IPS DF 6.9 (cell line): Measurements from ENCODE around the gene VEPH1.

ENCODE experiments used
- DNase-seq: peaks from one replicate; pipeline ENCODE4 v3.0.0-alpha.2; 2013; ENCODE audit warnings: low read depth, low spot score
- H3K27ac ChIP-seq: one replicate; pipeline ENCODE4 v1.5.1; 2013; ENCODE audit warnings: low read length, control low read depth
- H3K27me3 ChIP-seq: 2 replicates; pipeline ENCODE4 v1.6.1; 2013; ENCODE audit warnings: mild to moderate bottlenecking, low read length; ENCODE audit not compliant: control insufficient read depth, insufficient read depth
- H3K36me3 ChIP-seq: 2 replicates; pipeline ENCODE4 v1.6.1; 2013; ENCODE audit warnings: low read length; ENCODE audit not compliant: control insufficient read depth, insufficient read depth
- H3K4me1 ChIP-seq: 2 replicates; pipeline ENCODE4 v1.6.1; 2013; ENCODE audit warnings: low read length; ENCODE audit not compliant: control insufficient read depth, insufficient read depth
- H3K4me3 ChIP-seq: 2 replicates; pipeline ENCODE4 v1.5.1; 2013; ENCODE audit warnings: mild to moderate bottlenecking, low read length
- H3K9me3 ChIP-seq: 2 replicates; pipeline ENCODE4 v1.6.1; 2013; ENCODE audit warnings: low read length, inconsistent platforms; ENCODE audit not compliant: control insufficient read depth, insufficient read depth
- WGBS: extraction: QIAGEN DNeasy Blood & Tissue Kit; methylation state at CpG from one replicate; pipeline ENCODE4 v1.1.7; 2013; ENCODE audit warnings: mixed read lengths, missing lambda C conversion rate; ENCODE audit not compliant: insufficient read length, insufficient coverage; 5-methylcytosine and 5-hydroxymethylcytosine counted together

Gene VEPH1

DNA sequence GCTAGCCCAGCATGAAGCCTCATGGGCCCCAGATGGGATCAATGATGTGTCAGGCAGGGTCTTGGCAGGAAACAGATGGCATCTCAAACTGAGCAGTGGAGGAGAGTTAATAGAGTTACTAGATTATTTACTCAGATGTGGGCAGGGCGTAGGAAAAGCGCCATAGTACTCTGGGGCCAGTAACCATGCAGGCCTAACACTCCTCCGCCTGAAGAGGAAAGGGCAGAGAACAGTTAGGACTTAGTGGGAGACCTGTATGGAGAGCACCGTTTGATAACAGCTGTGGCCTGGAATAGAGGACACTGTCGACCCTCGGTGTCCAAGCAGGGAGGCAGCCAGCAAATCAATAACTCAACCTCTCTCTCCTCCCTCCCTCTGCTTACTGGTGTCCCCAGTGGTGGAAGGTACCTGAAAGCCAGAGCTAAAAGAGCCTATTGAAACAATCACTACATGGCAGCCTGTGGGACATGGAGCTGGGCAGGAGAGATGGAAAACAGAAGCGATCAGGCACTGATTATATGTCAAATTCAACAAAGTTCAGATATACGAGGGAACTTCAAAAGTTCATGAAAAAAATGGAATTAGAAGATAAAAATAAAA lies 231.8 kb downstream of the VEPH1 start:
- H3K36me3 ChIP-seq, result no peaks in the 10 kb centered on the region
- no peak overlapping the region for H3K27ac ChIP-seq
- no CpG with 5 or more reads among the region's 8 CpGs for WGBS
- H3K4me1 ChIP-seq, result peaks cover 3% of the 10 kb centered on the region; the same call in 1 of the 2 replicates
- H3K4me3 ChIP-seq, result no peak overlapping the region
- no peaks in the 10 kb centered on the region for H3K27me3 ChIP-seq
- no peak for DNase-seq
- H3K9me3 ChIP-seq, result no peaks in the 10 kb centered on the region

DNA sequence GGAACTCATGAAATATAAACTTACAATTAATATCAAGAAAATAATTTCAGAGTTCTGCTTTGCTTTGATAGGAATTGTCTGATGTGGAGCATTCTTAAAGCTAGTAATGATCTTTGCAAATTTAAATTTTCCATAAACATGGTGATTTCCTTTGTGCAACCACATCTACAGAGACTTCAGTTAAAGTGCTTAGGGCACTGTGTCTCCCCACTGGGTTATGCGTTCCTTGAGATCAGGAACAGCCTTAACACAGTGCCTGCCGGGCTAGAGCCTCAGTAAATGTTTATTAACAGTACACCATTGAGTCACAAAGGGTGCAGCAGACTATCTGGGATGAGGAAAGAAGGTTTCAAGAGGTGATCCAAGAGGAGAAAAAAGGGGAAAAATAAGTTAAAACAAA lies 235.2 kb downstream of the VEPH1 start:
- no CpG with 5 or more reads among the region's 2 CpGs for WGBS
- H3K9me3 ChIP-seq, result no peaks in the 10 kb centered on the region
- H3K4me3 ChIP-seq, result no peak overlapping the region
- H3K27ac ChIP-seq, result no peak overlapping the region
- H3K36me3 ChIP-seq, result no peaks in the 10 kb centered on the region
- no peak for DNase-seq
- H3K4me1 ChIP-seq, result no peaks in the 10 kb centered on the region
- no peaks in the 10 kb centered on the region for H3K27me3 ChIP-seq

DNA sequence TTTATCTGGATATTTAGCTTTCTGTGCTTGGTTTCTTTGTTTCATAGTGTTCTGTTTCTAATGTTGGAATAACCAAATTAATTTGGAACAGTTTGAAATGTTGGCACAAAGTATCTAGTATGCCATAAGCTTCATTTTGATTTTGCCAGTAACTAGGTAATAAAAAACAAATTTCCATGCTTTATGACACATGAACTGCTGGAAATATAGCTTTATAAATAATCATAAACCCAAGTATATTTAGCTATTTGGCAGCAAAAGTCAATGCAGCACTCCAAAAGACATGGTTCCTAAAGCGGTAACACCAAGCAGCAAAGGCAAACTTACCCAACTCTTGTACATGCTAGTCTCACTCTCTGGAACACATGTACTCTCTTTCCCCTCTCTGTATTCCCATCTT lies 237.3 kb downstream of the VEPH1 start:
- no peaks in the 10 kb centered on the region for H3K4me1 ChIP-seq
- no peaks in the 10 kb centered on the region for H3K9me3 ChIP-seq
- DNase-seq, result no peak
- H3K27me3 ChIP-seq, result no peaks in the 10 kb centered on the region
- WGBS, result no CpG with 5 or more reads among the region's 1 CpG
- H3K27ac ChIP-seq, result no peak overlapping the region
- H3K36me3 ChIP-seq, result no peaks in the 10 kb centered on the region
- H3K4me3 ChIP-seq, result no peak overlapping the region

DNA sequence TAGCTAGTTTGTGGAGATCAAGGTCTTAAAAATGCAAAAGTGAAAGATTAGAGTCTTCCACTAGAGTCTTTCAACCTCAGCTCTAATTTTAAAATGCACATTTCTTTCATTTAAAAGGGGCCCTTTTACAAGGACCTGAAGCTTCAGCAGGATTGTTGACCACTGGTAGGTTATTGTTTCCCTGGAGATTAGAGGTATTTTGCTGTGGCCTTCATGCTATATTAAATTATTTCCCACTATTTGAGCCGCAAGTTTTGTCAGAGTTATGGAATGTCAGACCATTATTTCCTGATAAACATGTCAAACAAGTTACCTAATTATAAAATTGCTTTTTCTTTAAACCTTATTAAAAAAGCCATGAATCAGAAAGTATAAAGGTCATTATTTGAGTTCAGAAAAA lies 240.2 kb downstream of the VEPH1 start:
- Histone ChIP-seq H3K4me3 (no peak overlapping the region), H3K36me3 (no peaks in the 10 kb centered on the region), H3K9me3 (no peaks in the 10 kb centered on the region), H3K27ac (no peak overlapping the region), H3K27me3 (no peaks in the 10 kb centered on the region), H3K4me1 (no peaks in the 10 kb centered on the region)
- no peak for DNase-seq
- no CpG with 5 or more reads among the region's 1 CpG for WGBS

DNA sequence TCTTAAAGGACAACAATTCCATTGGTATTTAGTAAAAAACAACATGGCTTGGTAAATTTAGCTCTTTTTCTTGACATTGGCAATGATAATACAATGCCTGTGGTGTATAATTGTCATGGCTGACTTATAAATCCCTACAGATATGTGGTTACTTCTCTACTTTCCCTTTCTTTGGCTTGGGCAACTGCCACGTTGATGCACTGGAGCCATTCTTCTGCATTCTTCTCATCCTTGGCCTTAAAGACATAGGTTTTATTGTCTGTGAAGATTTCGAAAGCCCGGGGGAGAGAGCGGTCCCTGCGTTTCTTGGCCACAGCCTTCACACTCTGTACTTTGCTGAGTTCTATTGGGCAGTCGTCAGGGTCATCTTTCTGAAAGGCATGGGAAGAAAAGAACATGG lies 242.2 kb downstream of the VEPH1 start:
- no CpG with 5 or more reads among the region's 6 CpGs for WGBS

DNA sequence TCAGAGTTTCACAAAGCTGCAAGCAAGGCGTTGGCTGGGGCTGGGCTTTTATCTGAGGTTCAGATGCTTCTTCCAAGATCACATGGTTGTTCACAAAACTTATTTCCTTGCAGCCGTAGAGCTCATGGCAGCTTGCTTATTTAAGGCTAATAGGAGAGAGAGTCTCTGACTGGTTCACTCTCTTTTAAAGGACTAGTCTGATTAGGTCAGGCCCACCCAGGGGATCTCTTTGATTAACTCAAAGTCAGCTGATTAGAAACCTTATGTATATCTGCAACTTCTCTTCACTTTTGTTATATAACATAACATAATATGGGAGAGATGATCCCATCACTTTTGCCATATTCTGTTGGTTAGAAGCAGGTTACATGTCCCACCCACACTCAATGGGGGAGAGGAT lies 243.4 kb downstream of the VEPH1 start:
- no peaks in the 10 kb centered on the region for H3K36me3 ChIP-seq
- H3K4me3 ChIP-seq, result no peak overlapping the region
- DNase-seq, result no peak
- no peaks in the 10 kb centered on the region for H3K27me3 ChIP-seq
- H3K27ac ChIP-seq, result no peak overlapping the region
- no peaks in the 10 kb centered on the region for H3K9me3 ChIP-seq
- no CpG with 5 or more reads among the region's 2 CpGs for WGBS
- peaks cover 2% of the 10 kb centered on the region; the same call in 1 of the 2 replicates for H3K4me1 ChIP-seq

More for the DNA sequence above, 242.2 kb downstream of the VEPH1 start:
- no peak overlapping the region for H3K27ac ChIP-seq
- no peak for DNase-seq
- no peaks in the 10 kb centered on the region for H3K36me3 ChIP-seq
- no peak overlapping the region for H3K4me3 ChIP-seq
- no peaks in the 10 kb centered on the region for H3K27me3 ChIP-seq
- no peaks in the 10 kb centered on the region for H3K9me3 ChIP-seq
- H3K4me1 ChIP-seq, result no peaks in the 10 kb centered on the region; the same call in 1 of the 2 replicates

DNA sequence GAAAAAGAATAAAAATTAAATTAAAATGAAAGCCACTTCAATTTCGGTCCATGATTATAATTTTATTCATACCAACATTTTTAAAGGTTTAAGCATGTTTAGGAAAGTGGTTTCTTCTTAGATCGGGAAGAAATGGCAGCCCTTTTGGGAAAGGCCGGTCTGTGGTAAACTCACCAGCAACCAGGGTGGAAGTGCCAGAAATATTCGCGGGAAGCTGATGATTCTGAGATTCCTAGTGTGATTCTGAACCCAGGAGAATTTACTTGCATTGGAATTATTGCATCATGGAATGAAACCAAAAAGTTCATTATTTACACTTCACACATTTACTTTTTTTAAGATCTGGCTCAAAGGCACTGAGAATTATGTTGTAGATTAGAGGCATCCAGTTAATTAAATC lies 246.1 kb downstream of the VEPH1 start:
- H3K9me3 ChIP-seq, result no peaks in the 10 kb centered on the region
- H3K36me3 ChIP-seq, result no peaks in the 10 kb centered on the region
- DNase-seq, result no peak
- H3K4me3 ChIP-seq, result no peak overlapping the region
- WGBS, result no CpG with 5 or more reads among the region's 5 CpGs
- peaks cover 2% of the 10 kb centered on the region; the same call in 1 of the 2 replicates for H3K4me1 ChIP-seq
- no peak overlapping the region for H3K27ac ChIP-seq
- no peaks in the 10 kb centered on the region for H3K27me3 ChIP-seq

DNA sequence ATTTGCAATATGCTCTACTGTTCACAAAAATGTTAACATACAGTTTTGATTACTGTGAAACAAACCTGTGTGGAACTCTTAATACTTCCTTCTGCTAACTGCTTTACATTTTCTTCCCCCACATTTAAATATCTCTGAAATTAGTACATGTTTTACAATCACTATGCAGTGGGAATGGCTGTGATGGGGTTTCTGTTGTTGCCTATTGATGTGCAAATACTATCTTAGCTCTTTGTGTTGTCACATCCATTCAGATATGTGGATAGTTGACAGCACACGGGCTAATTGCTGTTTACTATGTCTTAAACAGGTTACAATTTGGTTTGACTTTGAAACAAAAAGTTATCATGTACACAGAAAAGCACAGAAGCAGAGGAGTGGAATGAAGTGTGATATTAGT lies 247.4 kb downstream of the VEPH1 start:
- Histone ChIP-seq H3K9me3 (no peaks in the 10 kb centered on the region), H3K4me3 (no peak overlapping the region), H3K36me3 (no peaks in the 10 kb centered on the region), H3K4me1 (peaks cover 2% of the 10 kb centered on the region; the same call in 1 of the 2 replicates), H3K27me3 (no peaks in the 10 kb centered on the region), H3K27ac (no peak overlapping the region)
- DNase-seq, result no peak
- no CpG with 5 or more reads among the region's 1 CpG for WGBS

DNA sequence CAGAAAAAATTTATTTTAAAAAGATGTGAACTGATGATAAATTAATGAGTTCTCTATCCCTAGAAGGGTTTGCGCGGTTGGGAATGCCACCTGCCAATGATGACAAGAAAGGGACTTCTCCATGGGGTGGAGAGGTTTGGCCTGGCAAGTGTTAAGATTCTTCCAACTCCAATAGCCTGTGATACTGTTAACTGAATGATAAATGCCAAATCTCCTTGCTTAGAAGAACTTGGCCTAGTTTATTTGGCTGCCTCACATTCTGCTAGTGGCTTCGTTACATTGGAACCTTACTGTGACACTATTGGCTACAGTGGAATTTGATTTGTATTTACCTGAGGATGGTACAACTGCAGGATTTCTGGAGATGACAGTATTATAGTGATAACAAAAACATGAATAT lies 251.5 kb downstream of the VEPH1 start:
- no CpG with 5 or more reads among the region's 3 CpGs for WGBS
- no peaks in the 10 kb centered on the region for H3K9me3 ChIP-seq
- H3K4me1 ChIP-seq, result peaks cover 4% of the 10 kb centered on the region; the same call in 1 of the 2 replicates
- H3K27ac ChIP-seq, result no peak overlapping the region
- H3K36me3 ChIP-seq, result no peaks in the 10 kb centered on the region
- DNase-seq, result no peak
- no peak overlapping the region for H3K4me3 ChIP-seq
- no peaks in the 10 kb centered on the region for H3K27me3 ChIP-seq

DNA sequence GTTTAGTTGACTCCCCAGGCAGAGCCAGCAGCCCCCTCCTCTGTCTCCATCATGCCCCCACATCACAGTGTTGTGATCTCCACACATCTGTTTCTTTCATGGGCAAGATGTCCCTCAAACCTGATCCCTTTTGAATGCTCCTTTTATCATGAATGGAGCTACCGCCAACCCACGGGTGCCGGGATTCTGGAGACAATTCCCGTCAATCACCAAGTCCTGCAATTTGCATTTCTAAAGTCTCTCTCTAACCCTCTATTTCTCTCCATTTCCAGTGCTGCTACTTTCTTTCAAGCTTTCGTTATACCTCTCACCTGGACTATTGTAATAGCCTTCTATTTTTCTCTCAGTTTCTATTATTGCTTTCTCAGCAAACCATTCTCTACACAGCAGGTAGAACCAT lies 253.6 kb downstream of the VEPH1 start:
- Histone ChIP-seq H3K4me3 (no peak overlapping the region), H3K9me3 (no peaks in the 10 kb centered on the region), H3K27ac (no peak overlapping the region), H3K27me3 (no peaks in the 10 kb centered on the region), H3K36me3 (no peaks in the 10 kb centered on the region), H3K4me1 (peaks cover 2% of the 10 kb centered on the region; the same call in 1 of the 2 replicates)
- no peak for DNase-seq
- WGBS, result no CpG with 5 or more reads among the region's 5 CpGs
